Stomach (tissue), 9 donors: ENCODE measurements around the gene GULP1. TPM values are rescaled to one million over a fixed set of nuclear protein-coding genes. Genes with fewer than 3 reads are reported as not detected.

Source experiments
- DNase-seq, 2 donors: peaks; one replicate each; pipeline versions ENCODE4 v3.0.0 to v3.0.0-alpha.2; 2013 to 2019
- H3K27ac ChIP-seq, 5 donors: fragments of 200-600 bp in 4 of 5; sonication (generic) in 4 of 5; one replicate each; pipeline ENCODE4 v1.5.1; 2013 to 2019; ENCODE audit warnings: mild to moderate bottlenecking in 1 of 5, moderate library complexity in 1 of 5
- H3K27me3 ChIP-seq, 3 donors: fragments of 200-600 bp; sonication (generic); one replicate each; pipeline ENCODE4 v1.5.1; 2017 to 2019; ENCODE audit warnings: mixed run types in 1 of 3
- H3K36me3 ChIP-seq, 4 donors: fragments of 200-600 bp; sonication (generic); 1 replicate in 3 of 4; 2 replicates in 1 of 4; pipeline ENCODE4 v1.5.1; 2016 to 2019
- H3K4me1 ChIP-seq, 4 donors: fragments of 200-600 bp; sonication (generic); one replicate each; pipeline ENCODE4 v1.5.1; 2016 to 2019
- H3K4me3 ChIP-seq, 4 donors: fragments of 200-600 bp; sonication (generic) in 3 of 4; one replicate each; pipeline ENCODE4 v1.5.1; 2016 to 2019; ENCODE audit warnings: mild to moderate bottlenecking in 1 of 4
- H3K9me3 ChIP-seq, 4 donors: fragments of 200-600 bp; sonication (generic); one replicate each; pipeline ENCODE4 v1.5.1; 2016 to 2019
- CTCF ChIP-seq, 7 experiments: fragments of 450-650 bp in 4 of 7; fragments of 200-600 bp in 3 of 7; sonication (generic) in 3 of 7; IDR thresholded peaks; one replicate each; pipeline ENCODE4 v1.5.1; 2016 to 2019; ENCODE audit warnings: antibody characterized with exemption in 7 of 7, control low read depth in 2 of 7, mild to moderate bottlenecking in 1 of 7
- EP300 ChIP-seq: sonication (generic); formaldehyde crosslinking; IDR thresholded peaks from one replicate; pipeline ENCODE4 v1.6.1; 2017; ENCODE audit warnings: antibody characterized with exemption
- POLR2A ChIP-seq, 4 donors: fragments of 450-650 bp; IDR thresholded peaks; one replicate each; pipeline ENCODE4 v1.6.1; 2016; ENCODE audit warnings: antibody characterized with exemption in 4 of 4, control low read depth in 2 of 4, mild to moderate bottlenecking in 1 of 4, moderate library complexity in 1 of 4
- POLR2AphosphoS5 ChIP-seq, 3 donors: sonication (generic); formaldehyde crosslinking; IDR thresholded peaks; one replicate each; pipeline ENCODE4 v1.6.1; 2016; ENCODE audit warnings: antibody characterized with exemption in 3 of 3
- WGBS, 5 donors: extraction: QIAGEN DNeasy Blood & Tissue Kit in 3 of 5; methylation state at CpG; one replicate each; pipeline versions ENCODE4 v1.1.5 to v1.1.7; 2013 to 2018; 5-methylcytosine and 5-hydroxymethylcytosine counted together
- intact Hi-C: fragments of 100-400 bp; cut with DNase I; formaldehyde crosslinking; loops from one replicate; pipeline ENCODE4 v1.15.1; 2023; ENCODE audit warnings: low total_unique reads
- polyA plus RNA-seq, 3 donors: library from polyadenylated mRNA; stranded (reverse); fragments of 200-250 nt; gene quantifications; one replicate each; pipeline ENCODE4 v1.2.3, GENCODE V29; 2013
- total RNA-seq, 5 donors: library from RNA; depleted of rRNA; stranded (reverse); fragments of >200 nt; gene quantifications; one replicate each; pipeline versions ENCODE4 v1.1.0 to v1.2.3, GENCODE V29; 2014 to 2016
- donor health status: healthy with polysubstance abuse.
- donor health status: Bipolar disorder and iron deficiency.
- donor health status: healthy.

The GULP1 gene
- total and polyA plus RNA-seq, 8 donors = 4.9 to 179 (median 32.8) TPM

- H3K27me3 ChIP-seq = no peaks in the 10 kb centered on the region
- 82 to 94% (median 90%) methylated on average over 2 of the region's 2 CpGs for WGBS, 5 donors
- DNase-seq = no peak
- H3K4me3 ChIP-seq = no peak overlapping the region
- no peak overlapping the region for H3K27ac ChIP-seq
- intact Hi-C loops = no loop called here
- no peaks in the 10 kb centered on the region for H3K36me3 ChIP-seq
- TF ChIP-seq POLR2AphosphoS5 (IDR thresholded peaks at IDR 0.05) = no peak
- TF ChIP-seq POLR2A (IDR thresholded peaks at IDR 0.05) = no peak
- H3K9me3 ChIP-seq = peaks cover 0 to 5% (median 0%) of the 10 kb centered on the region in 4 donors
- no peaks in the 10 kb centered on the region for H3K4me1 ChIP-seq
Measured at GRCh38 chr2:188269004-188269403, 22.7 kb upstream of the GULP1 start.

GRCh38 chr2:188272121-188272520, 19.6 kb upstream of the GULP1 start:
- Histone ChIP-seq H3K4me1 (no peaks in the 10 kb centered on the region), H3K27ac (no peak overlapping the region), H3K4me3 (no peak overlapping the region), H3K36me3 (no peaks in the 10 kb centered on the region), H3K9me3 (peaks cover 0 to 5% (median 0%) of the 10 kb centered on the region in 4 donors), H3K27me3 (no peaks in the 10 kb centered on the region)
- no peak for DNase-seq
- intact Hi-C loops = no loop called here
- 91 to 97% (median 93%) methylated on average over 2 of the region's 2 CpGs for WGBS, 5 donors
- TF ChIP-seq EP300 = no peak
- no peak for TF ChIP-seq POLR2AphosphoS5 (IDR thresholded peaks at IDR 0.05)
- TF ChIP-seq CTCF (IDR thresholded peaks at IDR 0.05) = no peak
- no peak for TF ChIP-seq POLR2A (IDR thresholded peaks at IDR 0.05)

DNA sequence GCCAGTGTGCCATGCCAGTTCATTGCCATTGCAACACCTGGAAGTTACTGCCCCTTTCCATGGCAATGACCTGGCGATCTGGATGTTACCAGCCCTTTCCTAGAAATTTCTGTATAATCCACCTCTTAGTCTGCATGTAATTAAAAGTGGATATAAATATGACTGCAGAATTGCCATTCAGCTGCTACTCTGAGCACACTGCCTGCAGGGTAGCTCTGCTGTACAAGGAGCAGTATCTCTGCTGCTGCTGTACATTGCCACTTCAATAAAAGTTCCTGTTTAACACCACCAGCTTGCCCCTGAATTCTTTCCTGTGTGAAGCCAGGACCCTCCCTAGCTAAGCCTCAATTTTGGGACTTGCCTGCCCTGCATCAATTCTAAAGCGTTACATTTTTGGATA, 17.4 kb upstream of the GULP1 start:
- Histone ChIP-seq H3K36me3 (no peaks in the 10 kb centered on the region), H3K4me3 (no peak overlapping the region), H3K9me3 (peaks cover 0 to 5% (median 0%) of the 10 kb centered on the region in 4 donors), H3K4me1 (peaks cover 0 to 9% (median 4%) of the 10 kb centered on the region in 4 donors), H3K27ac (no peak overlapping the region), H3K27me3 (no peaks in the 10 kb centered on the region)
- WGBS, 5 donors = 88 to 98% (median 94%) methylated on average over 2 of the region's 2 CpGs
- intact Hi-C loops = no loop called here
- DNase-seq = no peak
- TF ChIP-seq POLR2AphosphoS5 (IDR thresholded peaks at IDR 0.05) = no peak
- TF ChIP-seq CTCF (IDR thresholded peaks at IDR 0.05) = no peak
- no peak for TF ChIP-seq EP300
- TF ChIP-seq POLR2A (IDR thresholded peaks at IDR 0.05) = no peak

GRCh38 chr2:188276255-188276654, 15.4 kb upstream of the GULP1 start:
- H3K4me3 ChIP-seq = no peak overlapping the region
- WGBS, 5 donors = 93 to 96% (median 95%) methylated on average over 10 of the region's 10 CpGs
- H3K4me1 ChIP-seq = peaks cover 0 to 11% (median 4%) of the 10 kb centered on the region in 4 donors
- H3K27ac ChIP-seq = no peak overlapping the region
- no peaks in the 10 kb centered on the region for H3K9me3 ChIP-seq
- intact Hi-C loops = no loop called here
- no peaks in the 10 kb centered on the region for H3K27me3 ChIP-seq
- no peaks in the 10 kb centered on the region for H3K36me3 ChIP-seq
- DNase-seq = no peak
- TF ChIP-seq POLR2A (IDR thresholded peaks at IDR 0.05) = no peak
- TF ChIP-seq CTCF (IDR thresholded peaks at IDR 0.05) = no peak
- no peak for TF ChIP-seq EP300
- TF ChIP-seq POLR2AphosphoS5 (IDR thresholded peaks at IDR 0.05) = no peak

- Histone ChIP-seq H3K4me3 (no peak overlapping the region), H3K27ac (no peak overlapping the region), H3K9me3 (no peaks in the 10 kb centered on the region), H3K4me1 (peaks cover 0 to 11% (median 4%) of the 10 kb centered on the region in 4 donors), H3K36me3 (no peaks in the 10 kb centered on the region), H3K27me3 (no peaks in the 10 kb centered on the region)
- DNase-seq = no peak
- 80 to 89% (median 87%) methylated on average over 5 of the region's 5 CpGs for WGBS, 5 donors
- no peak for TF ChIP-seq CTCF (IDR thresholded peaks at IDR 0.05)
- TF ChIP-seq EP300 = no peak
- TF ChIP-seq POLR2A (IDR thresholded peaks at IDR 0.05) = no peak
- no peak for TF ChIP-seq POLR2AphosphoS5 (IDR thresholded peaks at IDR 0.05)
- intact Hi-C loops = no loop called here
Measured at GRCh38 chr2:188277786-188278185, 13.9 kb upstream of the GULP1 start.
